GM21515 (cell line): ENCODE results near the gene RIC8A.

ENCODE experiments used
- ATAC-seq: cut with Tn5 transposase; IDR thresholded peaks from one replicate; pipeline ENCODE4 v1.9.1; 2021; ENCODE audit not compliant: unreplicated experiment

RIC8A gene

DNA sequence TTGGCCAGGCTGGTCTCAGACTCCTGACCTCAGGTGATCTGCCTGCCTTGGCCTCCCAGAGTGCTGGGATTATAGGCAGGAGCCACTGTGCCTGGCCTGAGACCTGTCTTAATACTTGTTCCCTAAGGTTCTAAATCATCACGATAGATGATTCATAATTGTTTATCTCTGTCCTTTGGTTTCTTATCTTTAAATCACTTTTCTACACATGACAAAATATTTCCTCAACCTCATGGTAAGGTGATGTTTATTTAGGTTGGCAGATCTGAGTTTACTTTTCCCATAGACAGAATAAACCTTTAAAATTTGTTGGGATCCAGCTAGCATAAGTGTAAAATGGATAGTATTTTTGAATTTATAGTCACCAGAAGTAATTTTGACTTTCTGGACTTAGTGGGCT is 32.8 kb downstream of the RIC8A start:
- no peak for ATAC-seq

- ATAC-seq = no peak
Observed at GRCh38 chr11:241634-242033, 34.1 kb downstream of the RIC8A start.

DNA sequence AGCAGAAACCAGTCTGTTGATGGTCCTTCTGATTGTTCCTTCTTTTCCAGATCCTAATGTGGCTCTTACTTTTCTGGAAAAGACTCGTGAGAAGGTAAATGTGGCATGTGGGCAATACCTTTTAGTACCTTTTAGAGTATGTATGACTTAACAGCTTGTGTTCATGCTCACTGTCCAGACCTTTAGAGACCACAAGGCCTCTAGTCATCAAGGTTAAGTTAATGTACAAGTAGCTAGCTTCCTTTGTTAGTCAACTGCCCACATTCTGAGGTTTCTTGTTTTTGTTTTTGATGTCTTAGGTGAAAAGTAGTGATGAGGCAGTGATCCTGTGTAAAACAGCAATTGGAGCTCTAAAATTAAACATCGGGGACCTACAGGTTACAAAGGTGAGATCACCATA is 36.9 kb downstream of the RIC8A start:
- no peak for ATAC-seq

- ATAC-seq = no peak
Observed at GRCh38 chr11:249062-249461, 41.6 kb downstream of the RIC8A start.

GRCh38 chr11:250274-250673 is 42.8 kb downstream of the RIC8A start:
- no peak for ATAC-seq

- ATAC-seq = no peak
Observed at GRCh38 chr11:250740-251299, 43.3 kb downstream of the RIC8A start.

GRCh38 chr11:251550-251949 is 44.0 kb downstream of the RIC8A start:
- ATAC-seq = no peak

DNA sequence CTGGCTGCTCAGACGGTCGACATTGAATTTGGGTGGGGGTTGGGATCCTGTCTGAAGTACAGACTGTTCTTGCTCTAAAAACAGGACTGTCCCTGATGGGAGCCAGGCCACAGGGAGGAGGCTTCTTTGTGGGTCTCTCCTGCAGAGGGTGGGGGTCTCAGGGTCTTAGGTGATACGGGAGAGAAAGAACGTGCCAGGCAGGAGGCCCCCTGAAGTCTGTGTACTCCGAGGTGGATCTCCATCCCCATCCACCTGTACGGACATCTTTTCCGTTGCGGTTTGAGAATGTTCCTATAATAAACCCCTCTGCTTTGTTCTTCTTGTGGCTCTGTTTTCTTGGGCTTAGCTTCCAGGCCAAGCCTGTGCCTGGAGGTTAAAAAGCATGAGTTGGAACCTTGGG is 45.2 kb downstream of the RIC8A start:
- no peak for ATAC-seq

DNA sequence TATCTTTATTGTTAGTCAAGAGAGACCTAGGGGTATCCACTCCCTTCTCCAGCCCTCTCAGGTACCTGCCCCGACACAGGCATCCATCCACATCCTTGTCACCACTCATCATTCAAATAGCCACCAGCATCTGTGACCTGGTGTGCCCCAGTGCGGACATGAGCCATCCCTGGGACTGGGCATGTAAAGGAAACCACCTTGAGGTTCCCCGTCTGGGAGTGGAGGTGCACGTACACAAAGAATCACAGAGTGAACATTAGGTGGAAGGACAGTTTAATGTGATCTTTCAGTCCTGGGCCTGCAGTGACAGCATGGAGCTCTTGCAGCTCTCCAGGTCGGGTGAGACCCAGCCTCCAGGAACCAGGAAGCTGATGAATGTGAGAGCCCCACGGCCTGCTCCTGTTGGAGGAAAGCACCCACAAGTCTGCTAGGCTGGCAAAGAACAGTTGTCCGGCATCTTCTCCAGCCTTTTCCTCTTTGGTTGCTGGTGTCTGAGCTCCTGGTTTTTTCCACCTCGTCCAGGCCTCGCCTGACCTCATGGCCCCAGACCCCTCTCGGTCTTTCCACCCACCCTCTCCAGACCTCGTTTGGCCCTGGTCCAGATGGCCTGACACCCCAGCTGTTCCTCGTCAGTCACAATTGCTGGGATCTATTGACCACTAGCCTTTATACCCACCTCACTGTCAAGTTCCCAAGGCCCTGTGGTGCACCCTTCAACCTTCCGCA is 45.8 kb downstream of the RIC8A start:
- no peak for ATAC-seq

DNA sequence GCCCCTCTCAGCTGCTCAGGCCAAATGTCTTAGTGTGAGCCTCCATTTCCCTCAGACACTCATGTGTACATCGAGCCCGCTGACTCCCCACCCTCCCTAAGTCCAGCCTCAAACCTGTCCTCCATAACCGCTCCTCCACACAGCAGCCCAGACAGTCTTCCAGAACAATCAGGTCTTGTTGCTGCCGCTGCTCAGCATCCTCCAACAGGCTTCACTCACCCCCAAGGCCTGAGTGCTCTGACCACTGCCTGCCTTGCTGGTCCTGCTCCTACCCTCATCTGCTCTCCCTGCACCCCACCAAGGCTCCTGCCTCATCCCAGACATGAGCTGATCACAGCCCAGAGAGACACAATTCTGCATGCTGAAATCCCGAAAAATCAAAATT is 46.4 kb downstream of the RIC8A start:
- no peak for ATAC-seq

- ATAC-seq = no peak
Observed at GRCh38 chr11:255176-255575, 47.7 kb downstream of the RIC8A start.

DNA sequence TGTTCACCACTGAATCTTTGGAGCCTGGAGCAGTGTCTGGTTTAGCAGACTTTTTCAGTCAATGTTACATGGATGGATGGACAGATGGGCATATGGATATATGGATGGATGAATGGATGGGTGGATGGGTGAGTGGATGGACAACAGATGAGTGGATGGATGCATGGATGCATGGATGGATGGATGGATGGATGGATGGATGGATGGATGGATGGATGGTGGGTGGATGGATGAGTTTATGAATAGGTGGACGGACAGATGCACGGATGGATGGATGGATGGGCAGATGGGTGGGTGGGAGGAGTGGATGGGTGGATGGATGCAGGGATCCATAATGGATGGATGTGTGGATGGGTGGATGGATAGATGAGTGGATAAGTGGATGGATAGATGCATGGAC is 48.3 kb downstream of the RIC8A start:
- no peak for ATAC-seq

- ATAC-seq = no peak
Observed at GRCh38 chr11:256952-257737, 49.6 kb downstream of the RIC8A start.

- no peak for ATAC-seq
Observed at GRCh38 chr11:257766-258493, 50.4 kb downstream of the RIC8A start.

DNA sequence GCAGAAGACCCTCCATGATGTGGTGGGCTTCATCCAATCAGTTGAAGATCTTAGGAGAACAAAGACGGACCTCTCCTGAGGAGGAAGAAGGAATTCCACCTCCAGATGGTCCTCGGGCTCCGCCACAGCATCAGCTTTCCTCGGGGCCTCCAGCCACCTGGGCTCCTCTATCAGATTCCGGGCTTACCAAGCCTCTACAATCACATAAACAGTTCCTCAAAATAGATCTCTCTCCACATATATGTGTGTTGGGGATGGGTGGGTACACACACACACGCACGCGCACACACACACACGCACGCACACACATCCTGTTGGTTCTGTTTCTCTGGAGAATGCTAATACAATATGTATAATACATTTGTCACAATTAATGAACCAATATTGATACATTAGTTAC is 51.9 kb downstream of the RIC8A start:
- ATAC-seq = no peak

DNA sequence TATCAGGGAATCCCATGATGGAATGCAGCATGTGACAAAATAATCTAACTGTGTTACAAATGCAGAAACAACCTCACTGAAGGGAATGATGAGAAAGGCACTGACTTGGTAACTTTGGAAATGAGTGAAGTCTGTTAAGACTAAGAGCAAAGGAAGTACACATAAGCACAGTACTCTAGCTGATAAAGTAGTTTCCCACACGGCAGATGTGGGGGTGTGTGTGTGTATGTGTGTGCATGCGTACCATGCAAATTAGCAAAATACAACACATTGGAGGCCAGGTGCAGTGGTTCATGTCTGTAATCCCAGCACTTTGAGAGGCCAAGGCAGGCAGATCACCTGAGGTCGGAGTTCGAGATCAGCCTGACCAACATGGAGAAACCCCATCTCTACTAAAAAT is 54.1 kb downstream of the RIC8A start:
- ATAC-seq = no peak
